SK-MEL-5 (cell line): ENCODE results near the gene C3orf80. TPM values are rescaled to one million over a fixed set of nuclear protein-coding genes. Genes with fewer than 3 reads are reported as not detected.
"Not testable (repeated sequence)": the region's sequence is repeated elsewhere in the genome, so short reads cannot be mapped to it uniquely, and the experiment has no call there.

ENCODE experiments used
- DNase-seq: peaks from one replicate; pipeline ENCODE4 v3.0.0-alpha.2; 2016; ENCODE audit warnings: low read depth, low spot score
- in situ Hi-C: cut with HindIII; loops from 2 replicates; pipeline ENCODE4 v1.10.0; 2016; ENCODE audit warnings: low sequenced_read_pairs, high pct_unique_total_duplicates, low pct_unique_long_range_greater_than_20kb
- total RNA-seq: library from RNA; depleted of rRNA; stranded (reverse); fragments of >200 nt; shearing (Covaris generic); gene quantifications from 2 replicates; pipeline ENCODE4 v1.2.3, GENCODE V29; 2014

C3orf80 gene
- total RNA-seq, 1 experiment from 2014 or later = 0.40 TPM

DNA sequence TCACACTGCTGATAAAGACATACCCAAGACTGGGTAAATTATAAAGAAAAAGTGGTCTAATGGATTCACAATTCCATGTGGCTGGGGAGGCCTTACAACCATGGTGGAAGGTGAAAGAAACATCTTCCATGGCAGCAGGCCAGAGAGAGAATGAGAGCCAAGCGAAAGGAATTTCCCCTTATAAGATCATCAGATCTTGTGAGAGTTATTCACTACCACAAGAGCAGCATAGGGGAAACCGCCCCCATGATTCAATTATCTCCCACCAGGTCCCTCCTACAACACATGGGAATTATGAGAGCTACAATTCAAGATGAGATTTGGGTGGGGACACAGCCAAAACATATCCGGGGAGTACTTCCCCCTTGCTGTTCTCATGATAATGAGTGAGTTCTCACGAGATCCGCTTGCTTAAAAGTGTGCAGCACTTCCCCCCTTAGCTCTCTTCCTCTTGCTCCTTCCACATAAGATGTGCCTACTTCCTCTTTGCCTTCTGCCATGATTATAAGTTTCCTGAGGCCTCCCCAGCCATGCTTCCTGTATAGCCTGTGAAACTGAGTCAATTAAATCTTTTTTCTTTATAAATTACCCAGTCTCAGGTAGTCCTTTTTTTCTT is 20.7 kb upstream of the C3orf80 start:
- DNase-seq, in situ Hi-C loops: not testable (repeated sequence)

DNA sequence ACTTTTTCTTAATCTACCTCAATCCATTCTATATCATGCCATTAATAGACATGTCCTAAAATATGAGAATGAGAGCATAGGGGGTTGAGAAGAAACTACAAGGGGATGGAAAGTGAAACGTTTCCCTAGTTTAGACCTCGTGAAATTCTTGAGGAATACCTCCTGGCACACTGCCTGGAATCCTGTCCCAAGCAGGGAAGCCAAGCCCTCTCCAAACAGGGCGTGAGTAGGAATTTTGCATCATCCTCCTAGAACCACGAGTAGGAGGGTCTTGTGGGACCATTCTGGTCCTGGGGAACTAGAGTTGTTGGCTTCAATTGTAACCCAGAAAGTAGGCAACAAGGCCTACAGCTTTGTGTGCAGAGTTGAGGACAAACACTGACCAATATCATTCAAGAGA is 19.6 kb upstream of the C3orf80 start:
- in situ Hi-C loops = no loop called here
- no peak for DNase-seq

DNA sequence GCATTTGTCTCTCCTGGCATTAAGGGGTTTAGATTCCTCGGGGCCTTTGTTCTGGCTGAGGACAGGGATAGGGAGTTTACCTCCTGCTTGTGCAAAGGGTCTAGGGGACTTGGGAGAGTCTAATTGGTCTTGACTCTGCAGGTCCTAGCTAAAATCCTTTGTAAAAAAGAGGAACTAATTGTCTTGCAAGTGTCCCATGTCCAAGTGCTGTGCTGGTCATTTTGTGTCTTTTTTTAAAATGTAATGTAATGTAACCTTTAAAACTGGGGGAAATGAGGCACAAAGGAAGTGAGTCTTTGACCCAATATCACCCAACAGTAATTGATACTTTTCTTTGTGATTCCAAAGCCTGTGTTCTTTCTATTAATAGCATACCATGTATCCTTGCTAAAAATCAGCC is 14.9 kb upstream of the C3orf80 start:
- in situ Hi-C loops = no loop called here
- no peak for DNase-seq

GRCh38 chr3:160210799-160211221 is 14.4 kb upstream of the C3orf80 start:
- in situ Hi-C loops = no loop called here
- DNase-seq = peak; percentile 69

GRCh38 chr3:160213191-160213590 is 12.0 kb upstream of the C3orf80 start:
- in situ Hi-C loops = no loop called here
- DNase-seq = no peak

GRCh38 chr3:160217675-160218074 is 7.5 kb upstream of the C3orf80 start:
- no peak for DNase-seq
- in situ Hi-C loops = no loop called here

DNA sequence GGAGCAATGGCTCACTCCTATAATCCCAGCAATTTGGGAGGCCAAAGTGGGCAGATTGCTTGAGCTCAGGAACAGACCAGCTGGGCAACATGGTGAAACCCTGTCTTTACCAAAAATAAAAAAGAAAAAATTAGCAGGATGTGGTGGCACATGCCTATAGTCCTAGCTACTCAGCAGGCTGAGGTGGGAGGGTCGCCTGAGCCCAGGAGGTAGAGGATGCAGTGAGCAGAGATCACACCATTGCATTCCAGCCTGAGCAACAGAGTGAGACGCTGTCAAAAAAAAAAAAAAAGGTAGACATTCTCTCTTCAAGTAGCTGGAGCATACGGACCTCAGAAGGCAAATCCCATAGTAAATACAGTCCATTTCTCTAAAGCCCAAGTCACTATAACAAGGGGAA is 7.1 kb upstream of the C3orf80 start:
- in situ Hi-C loops = no loop called here
- DNase-seq = no peak

- in situ Hi-C loops = no loop called here
- DNase-seq = no peak
Measured at GRCh38 chr3:160220038-160220437, 5.2 kb upstream of the C3orf80 start.

GRCh38 chr3:160221019-160221418 is 4.2 kb upstream of the C3orf80 start:
- in situ Hi-C loops = no loop called here
- no peak for DNase-seq

DNA sequence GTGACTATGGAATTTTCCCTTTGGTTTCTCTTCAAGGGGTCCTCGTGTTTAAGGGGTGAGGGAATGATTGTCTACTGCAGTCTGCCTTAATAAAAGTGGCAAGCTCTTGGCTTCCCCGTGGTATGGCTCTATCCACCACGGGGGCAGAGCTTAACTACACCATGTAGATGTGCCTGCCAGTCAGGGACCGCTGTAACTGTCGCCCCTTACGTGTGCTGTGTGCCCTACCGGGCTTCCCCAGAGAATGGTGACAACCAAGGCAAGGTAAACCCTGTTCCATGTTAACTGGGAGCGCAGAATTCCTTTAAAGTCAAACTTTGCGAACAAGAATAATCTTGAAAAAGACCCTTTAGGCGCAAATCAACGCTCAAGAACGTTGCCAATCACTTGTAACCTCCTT is 966 bp upstream of the C3orf80 start:
- DNase-seq = no peak
- in situ Hi-C loops = no loop called here

GRCh38 chr3:160224811-160225175 is 429 bp upstream of the C3orf80 start:
- DNase-seq = no peak
- in situ Hi-C loops = no loop called here

- no peak for DNase-seq
- in situ Hi-C loops = no loop called here
Measured at GRCh38 chr3:160226026-160226907, 1.0 kb downstream of the C3orf80 start.

GRCh38 chr3:160227419-160227818 is 2.2 kb downstream of the C3orf80 start:
- DNase-seq = no peak
- in situ Hi-C loops = no loop called here

- in situ Hi-C loops = no loop called here
- DNase-seq = no peak
Measured at GRCh38 chr3:160232014-160232413, 6.8 kb downstream of the C3orf80 start.

DNA sequence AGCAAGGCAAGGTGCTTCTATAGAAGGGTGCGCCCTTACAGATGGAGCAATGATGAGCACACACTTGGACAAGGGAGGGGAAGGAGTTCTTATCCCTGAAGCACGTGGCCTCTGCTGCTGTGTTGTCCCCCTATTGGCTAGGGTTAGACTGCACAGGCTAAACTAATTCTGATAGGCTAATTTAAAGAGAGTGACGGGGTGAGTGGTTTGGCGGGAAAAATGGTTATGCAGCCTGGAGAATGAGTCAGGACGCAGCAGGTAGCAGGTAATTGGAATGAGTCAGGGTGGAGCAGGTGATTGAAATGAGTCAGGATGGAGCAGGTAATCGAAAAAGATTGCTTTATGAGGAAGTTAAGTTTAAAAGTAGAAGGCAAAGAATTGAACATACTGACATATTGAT is 15.5 kb downstream of the C3orf80 start:
- in situ Hi-C loops = not testable (repeated sequence)

DNA sequence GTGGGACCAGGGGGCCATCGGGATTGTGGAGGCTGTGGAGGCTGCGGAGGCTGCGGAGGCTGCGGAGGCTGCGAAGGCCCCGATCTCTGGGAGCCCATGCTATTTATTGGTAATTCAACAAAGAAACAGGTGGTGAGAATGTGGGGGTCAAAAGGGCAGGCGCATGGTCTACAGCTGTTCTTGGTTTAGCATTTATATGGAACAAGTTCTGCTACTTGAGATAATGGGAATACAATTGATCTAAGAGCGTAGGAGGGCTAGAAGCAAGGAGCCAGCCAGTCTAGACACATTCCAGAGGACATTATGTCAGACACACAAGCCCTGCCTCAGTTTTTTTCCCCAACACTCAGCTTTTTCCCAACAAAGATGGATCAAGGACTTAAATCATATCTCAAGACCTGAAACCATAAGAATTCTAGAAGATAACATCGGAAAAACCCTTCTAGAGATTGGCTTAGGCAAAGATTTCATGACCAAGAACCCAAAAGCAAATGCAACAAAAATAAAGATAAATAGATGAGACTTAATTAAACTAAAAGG is 20.1 kb downstream of the C3orf80 start:
- in situ Hi-C loops = no loop called here

More for the DNA sequence above, 15.5 kb downstream of the C3orf80 start:
- DNase-seq = peak; percentile 10

DNA sequence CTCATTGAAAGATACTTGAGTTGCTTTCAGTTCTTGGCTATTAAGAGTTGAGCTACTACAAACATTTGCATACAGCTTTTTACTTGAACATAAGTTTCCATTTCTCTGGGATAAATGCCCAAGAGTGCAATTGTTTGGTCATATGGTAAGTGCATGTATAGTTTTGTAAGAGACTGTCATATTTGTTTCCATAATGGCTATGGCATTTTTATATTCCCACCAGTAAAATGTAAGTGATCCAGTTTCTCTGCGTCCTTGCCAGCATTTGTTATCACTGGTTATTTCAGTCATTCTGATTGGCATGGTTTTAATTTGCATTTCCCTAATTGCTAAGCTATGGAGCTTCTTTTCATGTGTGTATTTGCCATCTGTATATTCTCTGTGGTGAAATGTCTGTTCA is 22.5 kb downstream of the C3orf80 start:
- DNase-seq = no peak

More for the DNA sequence above, 20.1 kb downstream of the C3orf80 start:
- DNase-seq = no peak

DNA sequence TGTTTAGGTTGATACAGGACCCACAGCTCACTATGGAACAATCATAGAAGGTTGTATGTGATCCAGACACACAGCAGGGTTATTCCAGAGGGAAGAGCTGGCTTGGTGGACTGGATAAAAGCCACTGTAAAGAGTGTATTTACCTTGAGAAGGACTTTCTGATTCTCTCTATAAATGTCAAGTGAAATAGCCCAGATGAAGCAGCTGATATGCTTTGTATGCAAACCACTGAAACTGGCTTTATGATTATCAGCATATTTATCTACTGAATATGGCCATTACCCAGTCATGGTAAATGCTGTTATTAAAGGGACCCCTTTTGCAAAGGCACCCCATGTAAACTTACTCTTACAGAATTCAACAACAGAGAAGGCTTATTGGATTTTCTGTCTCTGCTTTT is 28.1 kb downstream of the C3orf80 start:
- no peak for DNase-seq
- in situ Hi-C loops = no loop called here

More for the DNA sequence above, 22.5 kb downstream of the C3orf80 start:
- in situ Hi-C loops = no loop called here

DNA sequence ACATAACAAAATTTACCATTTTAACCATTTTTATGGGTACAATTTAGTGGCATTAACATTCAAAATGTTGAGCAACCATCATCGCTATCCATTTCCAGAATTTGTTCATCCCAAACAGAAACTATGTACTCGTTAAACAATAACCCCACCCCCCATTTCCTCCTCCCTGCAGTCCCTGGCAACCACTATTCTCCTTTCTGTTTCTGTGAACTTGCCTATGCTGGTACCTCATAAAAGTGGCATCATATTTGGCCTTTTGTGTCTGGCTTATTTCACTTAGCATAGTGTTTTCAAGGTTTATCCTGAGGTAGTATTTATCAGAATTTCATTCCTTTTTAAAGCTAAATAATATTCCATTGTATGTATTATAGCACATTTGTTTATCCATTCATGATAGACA is 32.4 kb downstream of the C3orf80 start:
- in situ Hi-C loops = no loop called here
- no peak for DNase-seq
